Activated naive CD4-positive, alpha-beta T cell treated with anti-CD3 and anti-CD28 coated beads, Interleukin-2, amount 50 U/mL, for 24 hours (primary cell): ENCODE data around the gene CIRBP.

ENCODE experiments used
- H3K27ac Mint-ChIP-seq: one replicate; pipeline ENCODE4 v1.8.0; 2021; ENCODE audit warnings: mild to moderate bottlenecking, mixed read lengths
- H3K27me3 Mint-ChIP-seq: one replicate; pipeline ENCODE4 v1.8.0; 2021; ENCODE audit warnings: mixed read lengths
- H3K36me3 Mint-ChIP-seq: one replicate; pipeline ENCODE4 v1.8.0; 2021; ENCODE audit warnings: mixed read lengths
- H3K4me1 Mint-ChIP-seq: one replicate; pipeline ENCODE4 v1.8.0; 2021; ENCODE audit warnings: mixed read lengths
- H3K4me3 Mint-ChIP-seq: one replicate; pipeline ENCODE4 v1.8.0; 2021; ENCODE audit warnings: mild to moderate bottlenecking, mixed read lengths
- H3K9me3 Mint-ChIP-seq: one replicate; pipeline ENCODE4 v1.8.0; 2021; ENCODE audit warnings: mixed read lengths

CIRBP gene

GRCh38 chr19:1269065-1269477 lies at the start of gene CIRBP:
TSS of gene CIRBP (plus strand) at chr19:1269332. CDS start at chr19:1270934, 1,602 bp downstream.
- Mint-ChIP-seq H3K27ac (peak within 1 kb of the TSS; percentile 92), H3K36me3 (peaks cover 27% of the 10 kb centered on the region), H3K4me1 (peaks cover 64% of the 10 kb centered on the region), H3K9me3 (no peaks in the 10 kb centered on the region), H3K27me3 (no peaks in the 10 kb centered on the region), H3K4me3 (peak within 1 kb of the TSS; percentile 92)

DNA sequence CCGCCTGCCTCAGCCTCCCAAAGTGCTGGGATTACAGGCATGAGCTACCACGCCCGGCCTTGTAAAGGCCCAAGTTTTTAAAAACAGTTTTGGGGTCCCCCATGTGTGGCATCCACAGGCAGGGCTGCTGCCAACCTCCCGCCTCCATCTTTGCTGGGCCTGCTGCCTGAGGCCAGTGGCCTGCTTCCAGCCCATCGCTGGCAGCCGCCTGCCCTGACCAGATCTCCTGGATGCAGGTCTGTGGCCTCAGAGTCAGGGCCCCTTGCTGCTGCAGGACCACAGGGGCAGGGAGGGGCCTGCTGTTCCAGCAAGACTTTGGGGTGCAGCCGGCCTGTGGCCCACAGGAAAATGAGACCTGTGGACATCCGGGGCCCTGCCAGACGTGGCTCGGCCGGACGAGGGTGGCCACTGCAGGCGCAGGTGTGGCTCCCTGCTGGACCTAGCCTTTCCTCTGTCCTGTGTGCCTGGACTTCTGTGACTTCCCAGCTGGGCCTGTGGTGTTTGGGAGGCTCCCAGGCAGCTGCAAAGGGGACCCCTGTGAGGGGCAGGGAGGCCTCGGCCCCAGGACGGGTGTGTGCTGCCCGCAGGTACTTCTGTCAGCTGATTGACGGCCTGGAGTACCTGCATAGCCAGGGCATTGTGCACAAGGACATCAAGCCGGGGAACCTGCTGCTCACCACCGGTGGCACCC lies 49.2 kb upstream of the CIRBP start:
- Mint-ChIP-seq H3K27ac (no peak overlapping the region), H3K4me1 (peaks cover 3% of the 10 kb centered on the region), H3K36me3 (no peaks in the 10 kb centered on the region), H3K9me3 (no peaks in the 10 kb centered on the region), H3K27me3 (no peaks in the 10 kb centered on the region), H3K4me3 (no peak overlapping the region)

- Mint-ChIP-seq H3K27me3 (no peaks in the 10 kb centered on the region), H3K4me1 (peaks cover 3% of the 10 kb centered on the region), H3K27ac (no peak overlapping the region), H3K36me3 (no peaks in the 10 kb centered on the region), H3K4me3 (no peak overlapping the region), H3K9me3 (no peaks in the 10 kb centered on the region)
These were observed 48.6 kb upstream of the CIRBP start for GRCh38 chr19:1220477-1220930.

DNA sequence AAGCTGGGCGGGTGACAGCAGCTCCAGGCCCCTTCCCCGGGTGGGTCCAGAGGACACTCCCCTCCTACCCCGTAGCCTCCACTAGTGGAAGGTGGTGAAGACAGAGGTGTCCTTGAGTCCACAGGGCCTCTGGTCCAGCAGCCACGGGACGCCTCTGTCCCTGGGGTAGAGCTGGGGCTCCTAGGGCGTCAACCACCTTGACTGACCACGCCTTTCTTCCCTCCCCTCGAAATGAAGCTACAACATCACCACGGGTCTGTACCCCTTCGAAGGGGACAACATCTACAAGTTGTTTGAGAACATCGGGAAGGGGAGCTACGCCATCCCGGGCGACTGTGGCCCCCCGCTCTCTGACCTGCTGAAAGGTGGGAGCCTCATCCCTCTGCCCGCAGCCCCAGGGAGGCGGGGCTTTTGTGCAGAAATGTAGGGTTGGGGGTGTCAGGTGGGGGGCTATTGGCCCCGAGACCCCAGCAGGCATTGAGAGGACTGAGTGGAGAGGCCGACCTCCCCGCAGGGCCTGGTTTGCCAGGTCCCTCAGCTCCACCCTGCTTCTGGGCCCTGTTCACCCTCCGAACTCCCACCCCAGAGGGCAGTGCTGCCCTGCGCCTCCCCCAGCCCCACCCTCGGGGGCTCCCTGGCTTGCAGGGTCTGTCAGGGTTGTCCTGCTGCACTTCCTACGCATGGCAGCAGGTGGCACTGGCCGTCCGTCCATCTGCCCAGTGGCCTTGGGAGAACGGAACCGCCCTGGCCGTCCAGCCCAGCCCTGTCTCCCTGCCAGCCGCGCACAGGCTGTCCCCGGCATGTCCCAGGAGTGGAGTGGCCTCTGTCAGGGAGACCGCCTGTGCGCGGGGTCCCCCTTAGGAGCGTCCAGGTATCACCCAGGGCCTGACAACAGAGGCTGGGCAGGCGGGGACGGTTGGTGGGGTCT lies 47.9 kb upstream of the CIRBP start:
- peaks cover 3% of the 10 kb centered on the region for H3K4me1 Mint-ChIP-seq
- H3K4me3 Mint-ChIP-seq, result no peak overlapping the region
- H3K27ac Mint-ChIP-seq, result no peak overlapping the region
- H3K36me3 Mint-ChIP-seq, result no peaks in the 10 kb centered on the region
- no peaks in the 10 kb centered on the region for H3K27me3 Mint-ChIP-seq
- H3K9me3 Mint-ChIP-seq, result no peaks in the 10 kb centered on the region

DNA sequence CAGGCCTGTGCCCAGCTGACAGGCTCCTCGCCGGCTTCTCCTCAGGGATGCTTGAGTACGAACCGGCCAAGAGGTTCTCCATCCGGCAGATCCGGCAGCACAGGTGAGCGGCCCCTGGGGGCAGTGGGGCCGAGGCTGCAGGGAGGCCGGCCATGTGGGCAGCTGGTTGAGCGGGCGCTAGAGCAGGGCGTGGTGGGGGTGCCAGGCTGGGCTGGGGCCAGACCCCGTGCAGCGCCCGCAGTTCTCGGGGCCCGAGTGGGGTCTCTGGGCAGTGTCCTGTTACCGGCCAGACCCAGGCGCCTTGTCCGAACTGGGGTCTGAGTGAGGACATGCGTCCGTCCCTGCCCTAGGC lies 47.3 kb upstream of the CIRBP start:
- peaks cover 3% of the 10 kb centered on the region for H3K4me1 Mint-ChIP-seq
- H3K27ac Mint-ChIP-seq, result no peak overlapping the region
- no peaks in the 10 kb centered on the region for H3K9me3 Mint-ChIP-seq

DNA sequence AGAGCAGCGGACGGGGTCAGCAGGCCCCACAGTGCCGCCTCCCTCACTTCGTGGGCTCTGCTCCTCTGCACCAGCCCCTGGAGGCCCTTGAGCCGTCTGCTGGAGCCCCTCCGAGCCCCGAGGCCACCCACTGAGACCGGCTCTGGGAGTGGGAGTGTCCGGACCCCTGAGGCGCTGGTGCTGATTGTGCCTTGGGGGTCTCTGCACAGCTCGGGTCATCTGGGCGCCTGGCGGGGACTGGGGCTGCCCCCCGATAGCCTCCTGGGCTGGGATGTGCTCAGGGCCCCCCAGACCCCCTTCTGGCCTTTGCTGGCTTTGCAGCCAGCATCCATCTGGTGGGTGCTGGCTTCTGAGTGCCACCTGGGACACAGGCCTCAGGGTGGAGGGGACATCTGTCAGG lies 46.7 kb upstream of the CIRBP start:
- Mint-ChIP-seq H3K27me3 (no peaks in the 10 kb centered on the region), H3K36me3 (no peaks in the 10 kb centered on the region), H3K4me1 (peaks cover 3% of the 10 kb centered on the region), H3K9me3 (no peaks in the 10 kb centered on the region), H3K27ac (no peak overlapping the region), H3K4me3 (no peak overlapping the region)

More for the DNA sequence above, 47.3 kb upstream of the CIRBP start:
- Mint-ChIP-seq H3K36me3 (no peaks in the 10 kb centered on the region), H3K4me3 (no peak overlapping the region), H3K27me3 (no peaks in the 10 kb centered on the region)

DNA sequence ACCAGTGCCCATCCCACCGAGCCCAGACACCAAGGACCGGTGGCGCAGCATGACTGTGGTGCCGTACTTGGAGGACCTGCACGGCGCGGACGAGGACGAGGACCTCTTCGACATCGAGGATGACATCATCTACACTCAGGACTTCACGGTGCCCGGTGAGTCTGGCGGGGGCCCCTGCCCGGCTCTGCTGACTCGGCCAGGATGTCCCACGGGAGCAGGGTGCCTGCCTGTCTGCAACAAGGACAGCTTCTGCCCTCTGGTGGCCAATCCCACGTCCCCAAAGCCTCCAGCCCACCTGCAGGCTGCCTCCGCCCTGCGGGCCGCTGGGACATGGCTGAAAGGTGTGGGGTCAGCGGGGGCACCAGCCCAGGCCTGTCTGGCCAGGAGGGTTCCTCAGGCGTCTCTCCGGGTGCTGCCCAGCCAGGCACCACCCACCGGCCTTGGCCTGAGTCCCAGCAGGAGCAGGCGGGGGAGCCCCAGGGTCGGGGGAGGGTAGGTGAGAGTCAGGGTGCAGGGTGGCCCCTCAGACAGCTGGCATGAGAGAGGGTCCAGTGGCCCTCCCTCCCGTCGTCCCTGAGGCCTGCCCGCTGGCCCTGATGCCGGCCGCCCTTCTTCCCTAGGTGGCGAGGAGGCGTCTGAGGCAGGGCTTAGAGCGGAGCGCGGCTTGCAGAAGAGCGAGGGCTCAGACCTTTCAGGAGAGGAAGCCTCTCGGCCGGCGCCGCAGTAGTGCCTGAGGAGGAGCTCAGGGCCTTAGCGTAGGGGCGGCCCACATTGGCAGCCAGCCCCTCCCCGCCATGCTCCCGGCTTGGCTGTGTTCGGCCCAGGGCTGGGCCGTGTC lies 45.9 kb upstream of the CIRBP start:
- no peaks in the 10 kb centered on the region for H3K36me3 Mint-ChIP-seq
- no peaks in the 10 kb centered on the region for H3K27me3 Mint-ChIP-seq
- H3K4me3 Mint-ChIP-seq, result no peak overlapping the region
- peaks cover under 1% of the 10 kb centered on the region for H3K4me1 Mint-ChIP-seq
- no peak overlapping the region for H3K27ac Mint-ChIP-seq
- no peaks in the 10 kb centered on the region for H3K9me3 Mint-ChIP-seq

DNA sequence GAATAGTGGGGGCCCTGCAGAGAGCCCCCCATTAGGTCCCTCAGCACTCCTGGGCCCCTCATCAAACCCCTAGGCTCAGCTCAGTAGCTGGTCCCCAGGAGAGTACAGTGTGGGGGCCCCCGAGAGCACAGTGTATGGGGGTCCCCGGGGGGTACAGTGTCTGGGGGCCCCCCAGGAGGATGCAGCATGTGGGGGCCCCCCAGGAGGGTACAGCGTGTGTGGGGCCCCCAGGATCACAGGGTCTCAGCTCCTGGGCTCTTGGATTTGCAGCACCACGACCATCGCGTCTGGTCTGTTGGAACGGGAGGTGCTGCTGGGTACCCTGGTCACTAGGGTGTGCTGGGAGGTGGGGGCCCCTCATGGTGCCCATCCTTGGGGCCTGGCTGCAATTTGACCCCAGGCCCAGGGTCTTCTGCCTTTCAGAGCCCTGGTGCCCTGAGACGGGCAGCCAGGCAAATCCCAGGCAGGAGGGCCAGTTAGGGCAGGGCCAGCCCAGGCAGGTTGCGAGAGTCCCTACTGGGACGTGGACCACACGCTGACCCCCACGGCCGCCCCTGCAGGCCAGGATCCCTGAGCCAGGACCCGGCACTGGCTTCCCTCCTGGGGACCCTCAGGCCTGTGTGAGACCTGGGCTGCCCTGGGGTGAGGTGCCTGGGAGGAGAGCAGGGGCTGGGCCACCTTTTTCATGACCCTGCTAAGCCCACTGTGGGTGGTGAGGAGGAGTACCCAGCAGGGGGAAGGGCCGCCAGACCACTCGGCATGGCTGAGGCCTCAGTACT lies 44.9 kb upstream of the CIRBP start:
- no peaks in the 10 kb centered on the region for H3K4me1 Mint-ChIP-seq
- H3K9me3 Mint-ChIP-seq, result no peaks in the 10 kb centered on the region
- H3K27me3 Mint-ChIP-seq, result no peaks in the 10 kb centered on the region
- H3K36me3 Mint-ChIP-seq, result no peaks in the 10 kb centered on the region
- H3K27ac Mint-ChIP-seq, result no peak overlapping the region
- H3K4me3 Mint-ChIP-seq, result no peak overlapping the region

GRCh38 chr19:1224847-1225246 lies 44.3 kb upstream of the CIRBP start:
- Mint-ChIP-seq H3K27me3 (no peaks in the 10 kb centered on the region), H3K4me1 (no peaks in the 10 kb centered on the region), H3K36me3 (no peaks in the 10 kb centered on the region), H3K9me3 (no peaks in the 10 kb centered on the region), H3K4me3 (no peak overlapping the region), H3K27ac (no peak overlapping the region)

GRCh38 chr19:1225440-1226226 lies 43.5 kb upstream of the CIRBP start:
- Mint-ChIP-seq H3K36me3 (no peaks in the 10 kb centered on the region), H3K9me3 (no peaks in the 10 kb centered on the region), H3K27ac (no peak overlapping the region), H3K4me3 (no peak overlapping the region), H3K27me3 (no peaks in the 10 kb centered on the region), H3K4me1 (no peaks in the 10 kb centered on the region)

- Mint-ChIP-seq H3K27ac (no peak overlapping the region), H3K4me3 (no peak overlapping the region), H3K9me3 (no peaks in the 10 kb centered on the region), H3K27me3 (no peaks in the 10 kb centered on the region), H3K4me1 (no peaks in the 10 kb centered on the region), H3K36me3 (no peaks in the 10 kb centered on the region)
These were observed 43.0 kb upstream of the CIRBP start for GRCh38 chr19:1226227-1226518.

- no peaks in the 10 kb centered on the region for H3K9me3 Mint-ChIP-seq
- H3K27me3 Mint-ChIP-seq, result no peaks in the 10 kb centered on the region
- H3K36me3 Mint-ChIP-seq, result no peaks in the 10 kb centered on the region
- no peak overlapping the region for H3K4me3 Mint-ChIP-seq
- no peaks in the 10 kb centered on the region for H3K4me1 Mint-ChIP-seq
- no peak overlapping the region for H3K27ac Mint-ChIP-seq
These were observed 42.4 kb upstream of the CIRBP start for GRCh38 chr19:1226522-1227303.

- Mint-ChIP-seq H3K36me3 (no peaks in the 10 kb centered on the region), H3K4me3 (no peak overlapping the region), H3K4me1 (no peaks in the 10 kb centered on the region), H3K27me3 (no peaks in the 10 kb centered on the region), H3K27ac (no peak overlapping the region), H3K9me3 (no peaks in the 10 kb centered on the region)
These were observed 41.7 kb upstream of the CIRBP start for GRCh38 chr19:1227304-1228054.
